GM12891 (cell line): ENCODE results near the gene IST1.

Source experiments
- PAX5 ChIP-seq: IDR thresholded peaks from 2 replicates; pipeline ENCODE4 v1.6.1; 2011; ENCODE audit warnings: low read length, moderate library complexity, mild to moderate bottlenecking; ENCODE audit not compliant: insufficient read depth, severe bottlenecking
- POLR2A ChIP-seq: IDR thresholded peaks from 2 replicates; pipeline ENCODE4 v1.6.1; 2011; ENCODE audit warnings: low read depth, low read length, control low read depth
- POLR2AphosphoS5 ChIP-seq: IDR thresholded peaks from 2 replicates; pipeline ENCODE4 v1.6.1; 2011; ENCODE audit warnings: low read depth, low read length, control low read depth
- POU2F2 ChIP-seq: IDR thresholded peaks from 2 replicates; pipeline ENCODE4 v1.6.1; 2011; ENCODE audit warnings: low read depth, mild to moderate bottlenecking, control low read depth, low read length, moderate library complexity
- SPI1 ChIP-seq: IDR thresholded peaks from 2 replicates; pipeline ENCODE4 v1.6.1; 2011; ENCODE audit warnings: low read depth, low read length, control low read depth
- TAF1 ChIP-seq: IDR thresholded peaks from 2 replicates; pipeline ENCODE4 v1.6.1; 2011; ENCODE audit warnings: low read depth, low read length, control low read depth

DNA sequence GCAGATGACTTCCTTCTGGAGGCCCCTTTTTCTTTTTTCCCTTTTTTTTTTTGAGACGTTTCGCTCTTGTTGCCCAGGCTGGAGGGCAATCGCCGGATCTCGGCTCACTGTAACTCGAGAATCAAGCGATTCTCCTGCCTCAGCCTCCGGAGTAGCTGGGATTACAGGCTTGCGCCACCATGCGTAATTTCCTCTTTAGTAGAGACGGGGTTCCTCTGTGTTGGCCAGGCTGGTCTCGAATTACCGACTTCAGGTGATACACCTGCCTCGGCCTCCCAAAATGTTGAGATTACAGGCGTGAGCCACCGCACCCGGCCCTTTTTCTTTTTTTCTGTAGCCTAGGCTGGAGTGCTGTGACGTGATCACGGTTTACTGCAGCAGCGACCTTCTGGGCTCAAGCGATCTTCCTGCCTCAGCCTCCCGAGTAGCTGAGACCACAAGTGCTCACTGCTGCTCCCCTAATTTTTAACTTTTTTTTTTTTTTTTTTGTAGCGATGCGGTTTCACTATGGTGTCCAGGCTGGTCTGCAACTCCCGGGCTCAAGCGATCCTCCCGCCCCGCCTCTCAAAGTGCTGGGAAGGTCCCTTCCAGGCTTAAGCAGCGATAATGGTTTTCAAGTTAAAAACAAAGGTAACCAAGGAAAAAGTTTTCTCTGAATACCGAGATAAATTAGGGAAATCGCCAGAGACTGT lies 956 bp upstream of the IST1 start:
- TF ChIP-seq POLR2AphosphoS5 = no peak
- TF ChIP-seq POLR2A = no peak
- no peak for TF ChIP-seq SPI1
- no peak for TF ChIP-seq TAF1
- no peak for TF ChIP-seq PAX5
- no peak for TF ChIP-seq POU2F2
